GM18870 (cell line): Measurements from ENCODE around the gene WNT10A.

ENCODE experiments used
- ATAC-seq: cut with Tn5 transposase; IDR thresholded peaks from one replicate; pipeline ENCODE4 v1.9.1; 2021; ENCODE audit warnings: moderate library complexity; ENCODE audit not compliant: unreplicated experiment

Gene WNT10A

DNA sequence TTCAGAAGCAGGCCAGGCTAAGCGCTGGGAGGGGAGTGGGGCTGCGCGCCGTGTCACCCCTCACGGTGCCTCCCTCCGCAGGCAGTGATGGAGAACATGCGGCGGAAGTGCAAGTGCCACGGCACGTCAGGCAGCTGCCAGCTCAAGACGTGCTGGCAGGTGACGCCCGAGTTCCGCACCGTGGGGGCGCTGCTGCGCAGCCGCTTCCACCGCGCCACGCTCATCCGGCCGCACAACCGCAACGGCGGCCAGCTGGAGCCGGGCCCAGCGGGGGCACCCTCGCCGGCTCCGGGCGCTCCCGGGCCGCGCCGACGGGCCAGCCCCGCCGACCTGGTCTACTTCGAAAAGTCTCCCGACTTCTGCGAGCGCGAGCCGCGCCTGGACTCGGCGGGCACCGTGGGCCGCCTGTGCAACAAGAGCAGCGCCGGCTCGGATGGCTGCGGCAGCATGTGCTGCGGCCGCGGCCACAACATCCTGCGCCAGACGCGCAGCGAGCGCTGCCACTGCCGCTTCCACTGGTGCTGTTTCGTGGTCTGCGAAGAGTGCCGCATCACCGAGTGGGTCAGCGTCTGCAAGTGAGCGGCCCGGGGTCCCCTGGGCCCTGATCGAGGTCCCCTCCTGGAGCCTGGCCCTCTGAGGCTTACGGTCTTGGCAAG is 12.2 kb downstream of the WNT10A start:
- ATAC-seq: peak; percentile 31

DNA sequence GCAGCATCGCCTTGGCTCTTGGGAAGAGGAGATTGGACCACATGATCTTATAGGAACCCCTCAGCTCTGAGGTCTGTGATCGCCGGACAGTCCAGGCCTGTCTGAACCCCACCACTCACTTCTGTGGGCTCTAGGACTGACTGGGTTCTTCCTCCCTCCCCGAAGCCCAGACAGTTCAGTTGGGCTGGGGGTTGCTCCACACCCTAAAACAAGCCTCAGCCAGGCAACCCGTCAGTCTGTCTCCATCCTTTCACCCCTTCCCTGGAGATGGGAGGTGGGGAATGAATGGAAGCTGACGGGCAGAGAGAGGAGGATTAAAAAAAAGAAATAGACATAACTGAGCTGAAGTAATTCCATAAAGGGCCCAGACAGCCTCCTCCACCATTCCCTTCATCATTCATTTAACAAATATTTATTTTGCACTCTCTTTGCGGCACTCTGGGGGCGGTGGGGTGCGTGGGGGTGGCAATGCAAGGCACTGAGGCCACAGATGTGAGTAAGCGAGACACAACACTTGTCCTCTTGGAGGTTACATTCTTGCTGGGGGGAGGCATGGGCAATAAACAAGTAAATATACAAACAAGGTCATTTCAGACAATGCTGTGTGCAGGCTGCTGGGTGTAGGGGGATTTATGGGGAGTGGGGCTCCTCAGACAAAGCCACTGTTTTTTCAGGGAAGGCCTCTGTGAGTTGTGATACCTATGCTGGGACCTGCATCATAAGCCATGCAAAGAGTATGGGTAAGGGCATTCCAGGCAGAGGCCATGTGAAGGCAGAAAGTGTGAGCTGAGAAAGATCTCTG is 12.9 kb downstream of the WNT10A start:
- ATAC-seq: no peak

DNA sequence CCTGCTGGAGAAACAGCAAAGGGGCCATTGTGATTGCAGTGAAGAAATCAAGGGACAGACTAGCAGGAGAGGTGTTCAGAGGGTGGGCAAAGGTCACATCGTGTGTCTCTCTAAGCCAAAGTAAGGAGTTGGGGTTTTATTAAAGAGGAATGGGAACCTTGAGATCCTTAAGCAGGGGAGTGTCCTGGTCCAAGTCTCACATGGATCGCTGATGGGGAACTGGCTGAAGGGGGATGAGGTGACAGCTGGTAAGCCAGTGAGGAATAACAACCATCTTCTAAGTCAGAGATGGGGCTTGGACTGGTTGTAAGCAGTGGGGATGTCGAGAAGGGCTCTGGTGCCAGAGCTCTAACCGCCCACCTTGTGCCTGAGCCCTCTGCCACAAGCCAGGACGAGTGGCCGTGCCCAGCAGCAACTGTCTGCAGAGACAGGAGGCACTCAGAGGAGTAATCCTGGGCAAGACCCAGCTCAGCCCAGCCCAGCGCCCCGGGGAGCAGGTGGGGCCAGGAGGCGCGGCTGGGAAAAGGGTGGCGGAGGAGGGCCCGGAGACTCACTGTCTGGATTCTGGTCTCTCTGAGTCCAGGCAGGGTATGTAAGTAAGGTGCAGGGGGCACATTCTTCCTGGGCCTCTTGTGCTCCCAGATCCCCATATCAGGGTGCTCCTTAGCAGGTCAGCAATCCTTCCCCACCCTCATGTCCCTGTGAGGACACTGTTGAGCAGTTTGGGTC is 13.7 kb downstream of the WNT10A start:
- no peak for ATAC-seq

DNA sequence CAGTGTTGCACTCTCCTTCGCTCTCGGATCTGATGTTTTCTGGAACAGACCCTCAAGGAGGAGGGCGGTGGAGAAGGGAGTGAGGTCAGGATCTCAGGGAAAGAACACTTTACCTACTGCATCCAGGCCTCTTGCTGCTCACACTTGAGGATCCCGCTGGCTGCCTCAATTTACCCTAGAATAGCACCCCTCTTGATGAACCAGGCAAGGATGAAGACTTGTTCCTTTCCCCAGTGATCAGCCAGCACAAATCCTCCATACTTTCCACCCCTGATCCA is 14.2 kb downstream of the WNT10A start:
- no peak for ATAC-seq

DNA sequence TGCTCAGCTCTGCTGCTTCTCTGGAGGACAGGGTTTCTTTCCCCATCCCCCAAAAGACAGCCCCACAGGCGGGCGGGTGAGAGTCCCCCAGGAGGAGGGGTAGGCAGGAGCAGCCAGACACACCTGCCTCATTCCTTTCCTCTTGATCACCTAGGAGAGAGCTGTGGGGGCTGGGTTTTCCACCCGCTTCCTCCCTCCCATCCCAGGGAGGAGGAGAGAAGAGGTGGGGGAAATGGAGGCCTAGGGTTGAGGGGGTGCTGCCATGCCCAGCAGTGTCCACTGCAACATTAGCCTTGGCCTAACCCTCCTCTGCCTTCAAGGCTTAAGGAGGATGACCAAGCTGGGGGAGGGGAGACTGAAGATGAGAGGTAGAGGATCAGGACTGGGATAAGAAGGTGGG is 14.7 kb downstream of the WNT10A start:
- no peak for ATAC-seq

DNA sequence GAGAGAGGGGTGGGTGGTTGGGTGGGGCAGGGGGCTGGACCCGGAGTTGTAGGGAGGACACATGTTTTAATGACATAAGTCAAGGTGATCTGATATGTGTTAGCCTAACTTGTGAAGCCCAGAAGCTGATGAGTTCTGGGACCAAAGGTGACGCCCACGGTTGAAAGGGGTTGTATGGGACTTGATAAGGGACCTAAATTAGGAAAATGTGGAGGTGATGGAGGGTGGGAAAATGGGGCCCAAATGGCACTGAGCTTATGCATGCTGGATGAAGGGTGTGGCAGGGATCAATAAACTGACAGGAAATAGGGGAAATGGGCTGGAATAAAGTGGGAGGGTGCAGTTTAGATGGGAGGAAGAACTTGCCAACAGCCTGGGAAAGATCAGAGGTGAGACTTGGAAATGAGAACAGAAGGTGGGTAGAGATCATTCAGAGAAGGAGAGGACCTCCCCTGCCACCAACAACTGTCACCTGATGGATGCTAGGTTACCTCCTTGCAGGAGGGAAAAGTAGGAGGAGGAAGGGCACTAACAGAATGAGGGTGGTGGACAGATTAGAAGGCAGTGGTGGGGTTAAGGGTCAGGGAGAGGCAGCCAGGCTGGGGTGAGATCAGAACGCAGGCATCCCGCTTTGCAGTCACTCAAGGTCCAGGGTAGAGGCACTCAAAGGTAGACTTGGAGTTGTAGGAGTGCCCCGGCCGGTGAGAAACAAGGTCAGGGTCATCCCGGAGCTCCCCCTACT is 15.3 kb downstream of the WNT10A start:
- peak; percentile 26 for ATAC-seq

DNA sequence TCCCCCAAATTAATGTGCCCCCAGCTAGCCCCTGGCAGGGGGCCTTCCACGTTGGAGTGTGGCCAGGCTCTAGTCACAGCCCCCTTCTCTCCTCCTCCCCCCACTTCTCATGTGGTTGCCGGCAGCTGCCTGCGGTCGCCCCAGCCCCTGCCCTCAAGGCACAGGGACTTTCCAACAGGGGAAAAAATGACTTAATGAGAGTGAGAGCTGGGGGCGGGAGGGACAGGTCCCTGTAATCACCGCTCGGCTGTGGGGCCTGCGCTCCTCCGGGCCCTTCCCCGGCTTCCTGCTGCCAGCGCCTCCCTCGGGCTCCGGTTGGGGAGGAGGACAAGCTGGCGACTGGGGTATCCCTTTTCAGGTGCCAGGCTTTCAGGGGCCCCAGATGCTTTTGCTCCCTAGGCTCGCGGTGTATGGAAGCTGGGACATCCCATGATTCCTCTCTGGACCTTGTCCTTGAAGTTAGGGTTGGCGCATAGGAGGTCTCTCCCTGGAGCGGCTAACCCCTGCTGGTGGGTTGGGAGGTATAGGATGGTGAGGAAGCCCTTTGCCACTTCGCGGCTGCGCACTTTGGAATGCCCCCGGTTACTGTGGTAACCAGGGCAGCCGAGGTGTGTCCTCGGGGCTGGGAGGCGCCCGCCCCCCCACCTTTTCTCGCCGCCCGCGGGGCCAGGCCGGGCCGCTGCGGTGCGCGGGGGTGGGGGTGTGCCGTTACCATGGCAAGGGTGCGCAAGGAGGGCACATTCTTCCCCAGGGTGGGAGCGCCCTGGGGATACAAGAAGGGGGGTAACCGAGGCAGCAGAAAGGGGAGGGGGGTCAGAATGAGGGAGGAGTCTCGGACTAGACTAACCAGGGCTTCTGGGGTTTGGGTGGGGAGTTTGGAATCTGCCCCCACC is 16.1 kb downstream of the WNT10A start:
- ATAC-seq: peak; percentile 47

DNA sequence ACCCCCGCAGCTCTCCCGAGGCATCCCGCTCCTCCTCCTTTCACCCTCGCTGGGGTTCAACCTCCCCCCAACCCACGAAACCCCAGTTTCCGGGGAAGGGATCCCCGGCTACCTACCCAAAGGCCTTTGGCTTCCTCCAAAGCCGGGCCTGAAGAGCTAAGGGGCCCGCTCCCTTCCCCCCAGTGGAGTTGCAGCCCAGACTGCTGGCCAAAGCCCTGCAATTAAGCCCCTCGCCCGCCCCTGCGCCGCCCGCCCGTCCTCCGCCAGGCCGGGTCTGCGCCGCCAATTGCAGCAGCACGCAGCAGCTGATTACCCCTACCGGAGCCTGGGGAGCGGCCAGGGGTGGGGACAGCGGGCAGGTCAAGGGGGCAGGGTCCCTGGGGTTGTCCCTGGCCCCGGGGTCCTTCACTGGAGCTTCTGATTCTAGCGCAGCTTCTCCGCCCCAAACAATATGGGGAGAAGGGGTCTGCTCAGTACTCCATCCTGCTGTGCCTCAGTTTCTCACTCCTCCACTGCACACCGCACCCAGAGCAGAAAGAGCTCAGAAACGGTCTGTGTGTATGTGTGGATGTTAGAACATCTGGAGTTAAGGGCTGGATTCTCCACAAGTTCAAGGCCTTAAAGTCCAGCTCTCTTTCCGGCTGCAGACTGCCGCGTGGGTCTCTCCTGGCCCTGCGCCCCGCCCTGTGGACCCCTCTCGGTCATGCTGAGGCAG is 16.9 kb downstream of the WNT10A start:
- no peak for ATAC-seq

DNA sequence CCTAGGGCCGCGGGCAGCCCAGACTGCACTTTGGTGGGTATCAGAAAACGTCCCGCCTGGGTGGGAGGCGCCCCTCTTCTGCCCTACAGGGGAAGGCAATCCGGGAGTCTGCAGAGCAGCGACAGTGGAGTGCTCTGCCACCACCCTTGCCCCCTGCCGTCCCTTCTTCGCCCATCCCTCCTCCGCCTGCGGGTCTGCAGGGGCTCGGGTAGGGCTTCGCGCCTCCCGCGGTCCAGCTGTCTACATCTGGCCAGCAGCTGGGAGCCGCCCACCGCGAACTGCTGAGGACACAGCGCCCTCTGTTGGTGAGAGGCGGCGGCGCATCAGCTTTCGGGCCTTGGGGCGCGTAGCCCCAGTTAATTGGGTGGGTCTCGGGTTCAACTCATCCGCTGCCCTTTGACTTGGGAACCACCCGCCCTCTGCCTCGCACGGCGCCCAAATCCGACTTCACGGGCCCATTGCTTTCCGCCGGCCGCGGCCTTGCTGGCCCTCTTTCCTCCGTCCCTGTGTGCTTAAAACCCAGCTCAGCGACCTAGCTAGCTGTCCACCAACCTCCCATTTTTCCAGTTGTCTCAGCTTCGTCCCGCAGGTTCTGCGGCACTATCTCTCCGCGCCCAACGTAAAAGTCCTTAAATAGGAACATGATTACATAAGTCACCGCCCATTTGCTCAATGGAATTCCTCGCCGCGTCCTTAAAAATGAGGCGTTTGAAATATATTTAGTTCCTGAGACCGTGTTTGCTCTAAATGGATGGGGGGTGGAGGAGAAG is 17.6 kb downstream of the WNT10A start:
- ATAC-seq: no peak

DNA sequence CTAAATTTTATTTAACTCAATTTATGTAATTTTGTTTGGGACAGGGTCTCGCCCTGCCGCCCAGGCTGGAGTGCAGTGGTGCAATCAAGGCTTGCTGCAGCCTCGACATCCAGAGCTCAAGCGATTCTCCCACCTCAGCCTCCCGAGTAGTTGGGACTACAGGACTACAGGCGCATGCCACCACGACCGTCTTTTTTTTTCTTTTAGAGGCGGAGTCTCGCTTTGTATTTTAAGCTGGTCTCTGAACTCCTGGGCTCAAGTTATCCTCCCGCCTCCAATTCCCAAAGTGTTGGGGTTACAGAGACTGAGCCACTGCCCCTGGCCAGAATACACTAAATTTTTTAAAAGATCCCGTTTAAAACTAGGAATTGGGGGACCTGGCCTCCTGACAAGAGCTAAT is 18.5 kb downstream of the WNT10A start:
- no peak for ATAC-seq

DNA sequence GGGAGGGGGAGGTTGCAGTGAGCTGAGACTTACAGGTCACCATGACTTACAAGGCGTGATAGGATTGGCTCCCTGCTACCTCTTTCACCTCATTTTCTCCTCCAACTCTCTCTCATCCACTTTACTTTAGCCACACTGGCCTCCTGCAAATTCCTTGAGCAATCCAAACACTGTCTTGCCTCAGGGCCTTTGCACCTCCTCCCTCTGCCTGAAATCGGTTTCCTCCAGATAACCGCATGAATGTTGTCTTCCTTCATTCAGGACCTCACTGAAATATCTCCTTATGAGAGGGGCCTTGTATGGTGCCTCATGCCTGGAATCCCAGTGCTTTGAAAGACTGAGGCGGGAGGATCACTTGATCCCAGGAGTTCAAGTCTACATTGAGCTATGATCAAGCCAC is 21.8 kb downstream of the WNT10A start:
- ATAC-seq: no peak

DNA sequence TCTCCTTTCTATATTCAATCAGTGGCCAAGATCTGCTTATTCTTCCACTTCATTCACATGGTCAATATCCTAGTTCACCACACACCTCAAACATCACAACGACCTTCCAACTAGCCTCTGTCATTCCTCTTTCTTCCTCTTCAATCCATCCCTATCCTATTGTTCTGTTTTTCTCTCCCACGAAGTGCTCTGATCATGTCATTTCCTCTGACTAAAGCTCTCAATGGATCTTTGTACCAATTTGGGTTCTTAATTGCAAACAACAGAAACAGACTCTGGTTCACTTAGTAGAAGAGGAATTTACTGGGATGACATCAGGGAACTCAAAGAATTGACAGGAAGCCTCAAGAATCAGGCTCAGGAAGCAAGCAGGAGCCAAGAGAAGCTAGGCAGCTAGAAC is 23.5 kb downstream of the WNT10A start:
- ATAC-seq: no peak

DNA sequence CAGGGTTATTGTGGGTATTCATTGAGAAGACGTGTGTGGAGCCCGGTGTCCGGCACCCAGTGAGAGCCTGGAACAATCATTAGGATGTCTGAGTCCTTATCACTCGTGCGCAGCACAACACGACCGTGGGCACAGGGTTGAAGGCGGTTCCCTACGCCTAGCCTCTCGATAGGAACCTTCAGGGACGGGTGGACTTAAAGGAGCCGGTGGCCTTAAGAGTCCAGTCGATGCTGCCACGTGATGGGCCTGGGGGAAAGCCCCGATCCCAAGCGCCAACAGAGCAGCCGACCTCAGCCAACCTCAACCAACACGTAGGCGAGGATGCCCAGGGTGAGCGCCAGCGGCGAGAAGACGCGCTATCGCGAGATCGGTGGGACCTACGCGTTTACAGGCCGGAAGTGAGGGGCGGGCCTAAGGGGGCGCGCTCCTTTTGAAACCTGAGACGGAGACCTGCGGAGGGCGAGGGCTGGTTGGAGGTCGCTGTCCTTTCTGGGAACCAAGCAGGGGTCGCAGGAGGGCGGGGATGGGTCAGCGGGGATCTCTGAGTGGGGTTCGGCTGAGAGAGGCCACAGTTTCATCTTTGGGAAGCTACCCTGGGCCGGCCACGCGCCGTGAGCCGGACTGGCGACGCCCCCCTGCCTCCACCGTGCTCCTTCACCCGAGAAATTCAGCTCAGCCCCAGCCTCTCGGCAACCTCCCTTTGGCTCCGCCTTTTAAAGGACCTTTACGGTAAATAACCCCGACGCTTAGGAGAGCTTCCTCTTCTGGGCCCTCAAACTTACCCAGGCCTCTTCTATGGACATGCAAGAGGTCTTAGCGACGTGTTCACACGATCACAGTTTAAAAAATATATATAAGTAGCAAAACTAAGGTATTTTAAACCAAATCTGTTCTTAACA is 28.3 kb downstream of the WNT10A start:
- ATAC-seq: peak; percentile 81

DNA sequence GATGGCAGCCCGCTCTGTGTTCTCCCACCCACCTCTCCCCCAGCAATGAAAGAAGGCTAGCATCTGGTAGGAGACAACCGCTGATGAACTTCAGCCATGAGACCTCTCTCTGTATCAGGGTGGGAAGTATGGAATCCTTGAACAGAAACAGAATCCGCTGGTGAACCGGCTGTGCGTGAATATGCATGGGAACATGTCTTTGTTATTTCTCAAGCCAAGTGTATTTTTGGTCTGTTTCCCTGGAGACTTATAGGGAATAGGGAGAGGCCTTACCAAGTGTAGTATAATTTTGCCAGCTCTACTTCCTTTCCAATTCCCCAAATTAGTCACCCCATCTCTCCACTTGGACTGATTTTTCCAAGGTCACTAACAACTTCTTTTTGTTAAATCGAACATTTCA is 30.1 kb downstream of the WNT10A start:
- ATAC-seq: no peak

DNA sequence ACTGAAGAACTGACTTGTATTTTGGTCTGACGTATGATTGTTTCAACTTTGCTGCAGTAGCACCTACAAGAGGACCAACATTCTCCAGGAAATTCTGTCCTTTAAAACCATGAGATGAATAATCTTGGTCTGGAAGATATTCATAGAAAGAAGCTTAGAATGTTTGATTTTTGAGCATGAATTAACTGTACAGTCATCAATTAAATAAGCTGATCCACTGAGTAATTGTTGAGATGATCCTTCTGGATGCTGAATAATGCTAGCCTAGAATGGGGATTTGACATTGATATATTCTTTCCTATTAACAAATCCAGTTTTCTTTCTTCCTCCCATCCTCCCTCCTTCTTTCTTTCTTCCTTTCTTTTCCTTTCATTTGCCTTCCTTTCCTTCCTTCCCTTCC is 39.9 kb downstream of the WNT10A start:
- ATAC-seq: no peak

DNA sequence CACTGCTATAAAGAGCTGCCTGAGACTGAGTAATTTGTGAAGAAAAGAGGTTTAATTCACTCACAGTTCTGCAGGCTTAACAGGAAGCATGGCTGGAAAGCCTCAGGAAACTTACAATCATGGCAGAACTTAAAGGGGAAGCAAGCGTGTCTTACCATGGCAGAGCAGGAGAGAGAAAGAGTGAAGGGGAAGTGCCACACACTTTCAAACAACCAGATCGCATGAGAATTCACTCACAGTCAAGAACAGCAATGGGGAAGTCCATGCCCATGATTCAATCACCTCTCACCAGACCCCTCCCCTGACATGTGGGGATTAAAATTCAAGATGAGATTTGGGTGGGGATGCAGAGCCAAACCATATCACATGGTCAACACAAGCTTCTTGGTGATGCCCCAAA is 44.1 kb downstream of the WNT10A start:
- no peak for ATAC-seq

DNA sequence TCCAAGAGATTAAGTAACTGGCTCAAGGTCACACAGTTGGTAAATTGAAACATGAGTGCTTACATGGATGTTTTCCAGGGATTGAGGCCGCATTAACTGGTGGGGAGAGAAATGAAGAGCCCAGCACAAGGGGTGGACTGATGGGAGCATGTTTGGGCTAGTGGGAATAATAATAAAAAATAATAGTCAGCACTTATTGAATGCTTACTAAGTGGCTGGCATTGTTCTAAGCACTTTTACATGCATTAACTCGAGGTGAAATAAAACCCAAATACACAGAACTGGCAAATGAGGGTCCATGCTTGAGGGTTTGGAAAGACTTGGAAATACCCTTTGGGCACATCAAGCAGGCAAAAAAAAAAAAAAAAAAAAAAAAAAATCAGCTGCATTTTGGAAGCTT is 44.8 kb downstream of the WNT10A start:
- no peak for ATAC-seq

DNA sequence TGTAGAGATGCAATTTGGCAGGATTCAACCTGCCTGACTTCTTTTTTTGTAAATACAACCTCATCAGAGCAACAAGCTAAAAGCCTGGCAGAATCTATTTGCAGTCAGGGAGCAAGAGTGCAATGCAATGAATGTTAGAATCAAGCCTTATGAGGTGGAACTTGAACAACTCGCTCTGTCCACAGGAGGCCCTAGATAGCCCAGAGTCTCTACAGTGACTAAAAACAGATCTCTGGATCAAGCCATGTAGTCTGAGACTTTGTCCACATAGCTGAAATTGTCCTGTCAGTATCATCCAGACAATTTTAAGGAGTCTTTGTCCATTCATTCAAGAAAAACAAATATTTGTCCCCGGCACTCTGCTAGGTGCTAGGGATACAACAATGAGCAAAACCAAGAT is 46.8 kb downstream of the WNT10A start:
- no peak for ATAC-seq
